Activated CD4-positive, alpha-beta T cell treated with anti-CD3 and anti-CD28 coated beads for 36 hours (primary cell): ENCODE results near the gene MAX. TPM values are rescaled to one million over a fixed set of nuclear protein-coding genes. Genes with fewer than 3 reads are reported as not detected.
A peak's percentile ranks its signal among the peaks of the same experiment; 100 is the strongest.

Experiments
- ATAC-seq: fragments of 200-7000 bp; cut with Tn5 transposase; one replicate; pipeline ENCODE4 v1.10.0; 2021; ENCODE audit warnings: mild to moderate bottlenecking, moderate library complexity
- CTCF ChIA-PET: fragments of 350-600 bp; sonication (Branson Sonifier 250); formaldehyde crosslinking; loops from one replicate; lab custom pipeline; 2021; ENCODE audit warnings: antibody characterized with exemption; lab: Charles Lee
- POLR2A ChIA-PET: fragments of 350-600 bp; sonication (Branson Sonifier 250); formaldehyde crosslinking; loops from one replicate; lab custom pipeline; 2021; ENCODE audit warnings: antibody characterized with exemption, inconsistent platforms; lab: Charles Lee
- DNase-seq: peaks from one replicate; pipeline ENCODE4 v3.0.0-alpha.2; 2020
- H3K27ac Mint-ChIP-seq: one replicate; pipeline ENCODE4 v1.8.0; 2021; ENCODE audit warnings: mixed read lengths
- H3K27me3 Mint-ChIP-seq: one replicate; pipeline ENCODE4 v1.8.0; 2021; ENCODE audit warnings: mixed read lengths
- H3K36me3 Mint-ChIP-seq: one replicate; pipeline ENCODE4 v1.8.0; 2021; ENCODE audit warnings: low read depth, mixed read lengths
- H3K4me1 Mint-ChIP-seq: one replicate; pipeline ENCODE4 v1.8.0; 2021; ENCODE audit warnings: mixed read lengths
- H3K4me3 Mint-ChIP-seq: one replicate; pipeline ENCODE4 v1.8.0; 2021; ENCODE audit warnings: mild to moderate bottlenecking, moderate library complexity, mixed read lengths
- H3K9me3 Mint-ChIP-seq: one replicate; pipeline ENCODE4 v1.8.0; 2021; ENCODE audit warnings: low read depth, mixed read lengths
- intact Hi-C, 2 experiments: fragments of 100-400 bp; cut with DNase I in 1 of 2; cut with micrococcal nuclease in 1 of 2; formaldehyde crosslinking; loops; one replicate each; pipeline versions ENCODE4 v1.14.2 to v1.15.1; 2022 to 2024; cut with DNase I, micrococcal nuclease
- total RNA-seq, 2 experiments: library from RNA; stranded (reverse); gene quantifications; one replicate each; pipeline ENCODE4 v1.2.3, GENCODE V29; 2021

The MAX gene
- 100 to 1,000 TPM in 1 of 2 experiments, 10 to 100 TPM in 1; 93.6 to 136 TPM for total RNA-seq

- H3K36me3 Mint-ChIP-seq = peaks cover 27% of the 10 kb centered on the region
- CTCF ChIA-PET = interaction anchor here (0.6 to 1.6 kb wide), 5 partner anchors 29 to 693 kb away, joined by 3 read pairs; no protein-coding TSS in a partner anchor
- peak within 1 kb of the TSS; percentile 89 for H3K4me3 Mint-ChIP-seq
- DNase-seq (peak; percentile 99), ATAC-seq (peak; percentile 95)
- no peaks in the 10 kb centered on the region for H3K9me3 Mint-ChIP-seq
- POLR2A ChIA-PET = interaction anchor here (0.6 kb wide), 2 partner anchors 64 to 410 kb away, joined by 3 to 6 read pairs; no protein-coding TSS in a partner anchor
- intact Hi-C loops = loop anchor here (1.0 to 5.0 kb wide), 11 partner anchors 104 to 1405 kb away; partner anchors contain the start of genes CHURC1 (in 1 of the 2), FUT8 (in 1 of the 2), GPHN (in 1 of the 2) and ZBTB1 (in 1 of the 2)
- peaks cover 40% of the 10 kb centered on the region for H3K4me1 Mint-ChIP-seq
- peak within 1 kb of the TSS; percentile 96 for H3K27ac Mint-ChIP-seq
- peaks cover 2% of the 10 kb centered on the region for H3K27me3 Mint-ChIP-seq
Measured at GRCh38 chr14:65102441-65103149, at the start of gene MAX. Gene MAX, minus strand, starts transcription at chr14:65102517. Its CDS starts 178 bp downstream, at chr14:65102339.

- ChIA-PET CTCF (interaction anchor here (1.6 kb wide), 1 partner anchor 13 kb away, joined by 5 read pairs; no protein-coding TSS in a partner anchor), POLR2A (no interaction called here)
- Mint-ChIP-seq H3K36me3 (no peaks in the 10 kb centered on the region), H3K9me3 (no peaks in the 10 kb centered on the region), H3K4me1 (no peaks in the 10 kb centered on the region), H3K4me3 (no peak overlapping the region), H3K27ac (no peak overlapping the region), H3K27me3 (no peaks in the 10 kb centered on the region)
- ATAC-seq = no peak
- intact Hi-C loops = no loop called here
- no peak for DNase-seq
Measured at GRCh38 chr14:65151609-65151956, 49.3 kb upstream of the MAX start.

GRCh38 chr14:65150898-65151608, 48.7 kb upstream of the MAX start:
- no peaks in the 10 kb centered on the region for H3K9me3 Mint-ChIP-seq
- DNase-seq = no peak
- H3K4me3 Mint-ChIP-seq = no peak overlapping the region
- ChIA-PET POLR2A (no interaction called here), CTCF (interaction anchor here (1.6 to 1.8 kb wide), 2 partner anchors 8 to 13 kb away, joined by 5 to 6 read pairs; no protein-coding TSS in a partner anchor)
- no peaks in the 10 kb centered on the region for H3K27me3 Mint-ChIP-seq
- H3K4me1 Mint-ChIP-seq = no peaks in the 10 kb centered on the region
- H3K27ac Mint-ChIP-seq = no peak overlapping the region
- no peak for ATAC-seq
- intact Hi-C loops = no loop called here
- H3K36me3 Mint-ChIP-seq = no peaks in the 10 kb centered on the region

GRCh38 chr14:65149116-65149515, 46.8 kb upstream of the MAX start:
- intact Hi-C loops = no loop called here
- ATAC-seq = no peak
- no peak for DNase-seq
- Mint-ChIP-seq H3K4me1 (no peaks in the 10 kb centered on the region), H3K27ac (no peak overlapping the region), H3K9me3 (no peaks in the 10 kb centered on the region), H3K36me3 (no peaks in the 10 kb centered on the region), H3K4me3 (no peak overlapping the region), H3K27me3 (peaks cover 3% of the 10 kb centered on the region)
- ChIA-PET CTCF (interaction anchor here (1.4 to 1.8 kb wide), 2 partner anchors 10 to 15 kb away, joined by 4 to 6 read pairs; no protein-coding TSS in a partner anchor), POLR2A (no interaction called here)

GRCh38 chr14:65144170-65144569, 41.9 kb upstream of the MAX start:
- H3K27me3 Mint-ChIP-seq = peaks cover 7% of the 10 kb centered on the region
- no peak for ATAC-seq
- intact Hi-C loops = no loop called here
- POLR2A ChIA-PET = no interaction called here
- H3K4me3 Mint-ChIP-seq = no peak overlapping the region
- DNase-seq = no peak
- H3K27ac Mint-ChIP-seq = no peak overlapping the region
- CTCF ChIA-PET = no interaction called here
- H3K9me3 Mint-ChIP-seq = no peaks in the 10 kb centered on the region
- no peaks in the 10 kb centered on the region for H3K36me3 Mint-ChIP-seq
- H3K4me1 Mint-ChIP-seq = no peaks in the 10 kb centered on the region

- ATAC-seq (no peak), DNase-seq (no peak)
- ChIA-PET POLR2A (no interaction called here), CTCF (interaction anchor here (0.7 to 0.9 kb wide), 3 partner anchors 25 to 681 kb away, joined by 3 to 5 read pairs (median 3); no protein-coding TSS in a partner anchor)
- H3K9me3 Mint-ChIP-seq = no peaks in the 10 kb centered on the region
- no peaks in the 10 kb centered on the region for H3K4me1 Mint-ChIP-seq
- peaks cover 7% of the 10 kb centered on the region for H3K27me3 Mint-ChIP-seq
- no peak overlapping the region for H3K4me3 Mint-ChIP-seq
- no peak overlapping the region for H3K27ac Mint-ChIP-seq
- no peaks in the 10 kb centered on the region for H3K36me3 Mint-ChIP-seq
- intact Hi-C loops = no loop called here
Measured at GRCh38 chr14:65142914-65143625, 40.8 kb upstream of the MAX start.

- Mint-ChIP-seq H3K9me3 (no peaks in the 10 kb centered on the region), H3K27ac (no peak overlapping the region), H3K27me3 (peaks cover 7% of the 10 kb centered on the region), H3K4me3 (no peak overlapping the region), H3K4me1 (no peaks in the 10 kb centered on the region), H3K36me3 (no peaks in the 10 kb centered on the region)
- ChIA-PET CTCF (interaction anchor here (0.7 to 0.9 kb wide), 3 partner anchors 26 to 682 kb away, joined by 3 to 5 read pairs (median 3); no protein-coding TSS in a partner anchor), POLR2A (no interaction called here)
- intact Hi-C loops = no loop called here
- no peak for ATAC-seq
- DNase-seq = no peak
Measured at GRCh38 chr14:65142429-65142828, 40.1 kb upstream of the MAX start.

GRCh38 chr14:65141523-65141922, 39.2 kb upstream of the MAX start:
- no peak for DNase-seq
- Mint-ChIP-seq H3K9me3 (no peaks in the 10 kb centered on the region), H3K27me3 (peaks cover 7% of the 10 kb centered on the region), H3K4me3 (no peak overlapping the region), H3K27ac (no peak overlapping the region), H3K36me3 (no peaks in the 10 kb centered on the region), H3K4me1 (no peaks in the 10 kb centered on the region)
- intact Hi-C loops = no loop called here
- CTCF ChIA-PET = no interaction called here
- ATAC-seq = no peak
- POLR2A ChIA-PET = no interaction called here

- ChIA-PET CTCF (no interaction called here), POLR2A (interaction anchor here (0.6 kb wide), 1 partner anchor 48 kb away, joined by 3 read pairs; no protein-coding TSS in a partner anchor)
- H3K4me1 Mint-ChIP-seq = peaks cover 4% of the 10 kb centered on the region
- H3K9me3 Mint-ChIP-seq = no peaks in the 10 kb centered on the region
- ATAC-seq (no peak), DNase-seq (no peak)
- H3K4me3 Mint-ChIP-seq = no peak overlapping the region
- H3K27ac Mint-ChIP-seq = no peak overlapping the region
- intact Hi-C loops = no loop called here
- no peaks in the 10 kb centered on the region for H3K36me3 Mint-ChIP-seq
- H3K27me3 Mint-ChIP-seq = peaks cover 1% of the 10 kb centered on the region
Measured at GRCh38 chr14:65137648-65138307, 35.5 kb upstream of the MAX start.

GRCh38 chr14:65134651-65135579, 32.6 kb upstream of the MAX start:
- no peaks in the 10 kb centered on the region for H3K27me3 Mint-ChIP-seq
- H3K9me3 Mint-ChIP-seq = no peaks in the 10 kb centered on the region
- intact Hi-C loops = no loop called here
- CTCF ChIA-PET = no interaction called here
- DNase-seq = no peak
- no peak for ATAC-seq
- H3K4me1 Mint-ChIP-seq = peaks cover 4% of the 10 kb centered on the region
- H3K27ac Mint-ChIP-seq = no peak overlapping the region
- no peak overlapping the region for H3K4me3 Mint-ChIP-seq
- no peaks in the 10 kb centered on the region for H3K36me3 Mint-ChIP-seq
- POLR2A ChIA-PET = no interaction called here
